Neutrophil (primary cell): ENCODE measurements around the gene ST8SIA4.

Experiments used
- H3K27ac ChIP-seq: fragments of 200-600 bp; sonication (generic); 2 replicates; pipeline ENCODE4 v1.5.1; 2016; ENCODE audit warnings: mild to moderate bottlenecking, moderate library complexity
- H3K27me3 ChIP-seq: fragments of 200-600 bp; sonication (generic); 2 replicates; pipeline ENCODE4 v1.6.0; 2016; ENCODE audit warnings: mild to moderate bottlenecking
- H3K36me3 ChIP-seq: fragments of 200-600 bp; sonication (generic); 2 replicates; pipeline ENCODE4 v1.5.1; 2017
- H3K4me1 ChIP-seq, 2 experiments: fragments of 200-600 bp in 1 of 2; sonication (generic) in 1 of 2; 1 replicate in 1 of 2; 2 replicates in 1 of 2; pipeline versions ENCODE4 v1.5.1 to v1.6.1; 2013 to 2016; ENCODE audit warnings: low read depth in 1 of 2, low read length in 1 of 2, mild to moderate bottlenecking in 1 of 2, moderate library complexity in 1 of 2; ENCODE audit not compliant: control insufficient read depth in 1 of 2, insufficient read depth in 1 of 2
- H3K4me3 ChIP-seq, 2 experiments: fragments of 200-600 bp in 1 of 2; sonication (generic) in 1 of 2; 1 replicate in 1 of 2; 2 replicates in 1 of 2; pipeline ENCODE4 v1.5.1; 2013 to 2016; ENCODE audit warnings: low read depth in 1 of 2, low read length in 1 of 2, mild to moderate bottlenecking in 1 of 2, moderate library complexity in 1 of 2
- H3K9me3 ChIP-seq: fragments of 200-600 bp; sonication (generic); 2 replicates; pipeline ENCODE4 v1.5.1; 2016
- TF ChIP-seq, protein P1 (sequence below): fragments of 200-600 bp; sonication (generic); IDR thresholded peaks from 2 replicates; pipeline ENCODE4 v1.5.1; 2016; ENCODE audit warnings: antibody characterized with exemption

The ST8SIA4 gene

DNA sequence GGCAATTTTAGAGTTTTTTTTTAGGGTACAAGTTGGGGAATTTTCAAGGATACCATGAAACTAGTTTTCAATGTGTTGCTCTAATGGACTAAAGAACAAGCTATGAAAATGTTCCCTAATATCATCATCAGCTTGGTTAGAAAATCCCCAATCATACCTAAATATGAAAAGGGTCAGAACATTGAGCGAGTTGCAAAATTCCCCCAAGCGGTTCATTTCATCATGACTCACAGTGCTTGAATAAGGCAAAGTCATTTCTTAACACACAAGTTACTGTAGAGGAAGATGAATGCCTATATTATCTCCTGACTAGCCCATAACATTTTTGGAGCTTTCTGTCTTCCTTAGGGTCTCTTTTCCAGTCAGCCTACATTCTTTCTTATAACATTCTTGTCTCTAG, 62.7 kb downstream of the ST8SIA4 start:
- H3K9me3 ChIP-seq = no peaks in the 10 kb centered on the region
- peaks cover 13 to 25% of the 10 kb centered on the region in 2 experiments for H3K4me1 ChIP-seq
- no peaks in the 10 kb centered on the region for H3K27me3 ChIP-seq
- peaks cover 15% of the 10 kb centered on the region for H3K36me3 ChIP-seq
- TF ChIP-seq, protein P1, sequence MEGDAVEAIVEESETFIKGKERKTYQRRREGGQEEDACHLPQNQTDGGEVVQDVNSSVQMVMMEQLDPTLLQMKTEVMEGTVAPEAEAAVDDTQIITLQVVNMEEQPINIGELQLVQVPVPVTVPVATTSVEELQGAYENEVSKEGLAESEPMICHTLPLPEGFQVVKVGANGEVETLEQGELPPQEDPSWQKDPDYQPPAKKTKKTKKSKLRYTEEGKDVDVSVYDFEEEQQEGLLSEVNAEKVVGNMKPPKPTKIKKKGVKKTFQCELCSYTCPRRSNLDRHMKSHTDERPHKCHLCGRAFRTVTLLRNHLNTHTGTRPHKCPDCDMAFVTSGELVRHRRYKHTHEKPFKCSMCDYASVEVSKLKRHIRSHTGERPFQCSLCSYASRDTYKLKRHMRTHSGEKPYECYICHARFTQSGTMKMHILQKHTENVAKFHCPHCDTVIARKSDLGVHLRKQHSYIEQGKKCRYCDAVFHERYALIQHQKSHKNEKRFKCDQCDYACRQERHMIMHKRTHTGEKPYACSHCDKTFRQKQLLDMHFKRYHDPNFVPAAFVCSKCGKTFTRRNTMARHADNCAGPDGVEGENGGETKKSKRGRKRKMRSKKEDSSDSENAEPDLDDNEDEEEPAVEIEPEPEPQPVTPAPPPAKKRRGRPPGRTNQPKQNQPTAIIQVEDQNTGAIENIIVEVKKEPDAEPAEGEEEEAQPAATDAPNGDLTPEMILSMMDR = peak; percentile 15
- H3K27ac ChIP-seq = peak overlapping the region; percentile 70
- no peak overlapping the region for H3K4me3 ChIP-seq

DNA sequence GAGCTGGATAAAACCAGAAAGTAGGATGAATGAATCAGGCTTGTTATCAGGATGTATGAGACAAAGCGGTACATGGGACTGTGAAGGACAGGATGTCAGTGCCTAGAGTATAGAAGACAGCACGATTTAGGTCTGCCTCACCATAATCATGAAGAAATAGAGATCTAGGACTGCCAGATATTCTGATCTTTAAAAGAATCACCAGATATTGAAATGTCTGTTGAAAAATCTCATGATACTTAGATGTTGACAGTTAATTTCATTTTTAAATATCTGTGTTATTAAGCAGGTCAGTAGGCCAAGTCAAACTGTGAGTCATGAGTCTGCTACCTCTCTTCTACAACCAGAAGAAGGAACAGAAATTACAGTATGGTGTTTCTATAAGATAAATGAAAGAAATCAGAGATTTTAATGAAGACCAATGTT, 65.0 kb downstream of the ST8SIA4 start:
- H3K36me3 ChIP-seq = peaks cover 9% of the 10 kb centered on the region
- H3K27ac ChIP-seq = peak overlapping the region; percentile 37
- H3K27me3 ChIP-seq = no peaks in the 10 kb centered on the region
- TF ChIP-seq, protein P1 = no peak
- H3K4me1 ChIP-seq = peaks cover 13 to 25% of the 10 kb centered on the region in 2 experiments
- H3K4me3 ChIP-seq = no peak overlapping the region
- H3K9me3 ChIP-seq = no peaks in the 10 kb centered on the region

DNA sequence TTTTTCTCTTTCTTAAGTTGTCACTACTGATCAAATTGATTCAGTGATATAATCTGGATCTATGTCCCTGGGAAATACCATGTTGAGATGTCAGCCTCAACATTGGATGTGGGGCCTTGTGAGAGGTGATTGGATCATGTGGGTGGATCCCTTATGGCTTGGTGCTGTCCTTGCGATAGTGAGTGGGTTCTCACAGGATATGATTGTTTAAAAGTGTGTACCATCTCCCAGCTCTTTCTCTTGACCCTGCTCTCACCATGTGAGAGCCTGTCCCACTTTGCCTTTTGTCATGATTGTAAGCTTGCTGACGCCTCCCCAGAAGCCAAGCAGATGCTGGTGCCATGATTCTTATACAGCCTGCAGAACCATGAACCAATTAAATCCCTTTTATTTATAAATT, 68.6 kb downstream of the ST8SIA4 start:
- H3K4me1 ChIP-seq = no peaks in the 10 kb centered on the region
- H3K36me3 ChIP-seq = peaks cover 17% of the 10 kb centered on the region
- no peaks in the 10 kb centered on the region for H3K27me3 ChIP-seq
- no peaks in the 10 kb centered on the region for H3K9me3 ChIP-seq
- no peak overlapping the region for H3K4me3 ChIP-seq
- TF ChIP-seq, protein P1 = no peak
- H3K27ac ChIP-seq = no peak overlapping the region

DNA sequence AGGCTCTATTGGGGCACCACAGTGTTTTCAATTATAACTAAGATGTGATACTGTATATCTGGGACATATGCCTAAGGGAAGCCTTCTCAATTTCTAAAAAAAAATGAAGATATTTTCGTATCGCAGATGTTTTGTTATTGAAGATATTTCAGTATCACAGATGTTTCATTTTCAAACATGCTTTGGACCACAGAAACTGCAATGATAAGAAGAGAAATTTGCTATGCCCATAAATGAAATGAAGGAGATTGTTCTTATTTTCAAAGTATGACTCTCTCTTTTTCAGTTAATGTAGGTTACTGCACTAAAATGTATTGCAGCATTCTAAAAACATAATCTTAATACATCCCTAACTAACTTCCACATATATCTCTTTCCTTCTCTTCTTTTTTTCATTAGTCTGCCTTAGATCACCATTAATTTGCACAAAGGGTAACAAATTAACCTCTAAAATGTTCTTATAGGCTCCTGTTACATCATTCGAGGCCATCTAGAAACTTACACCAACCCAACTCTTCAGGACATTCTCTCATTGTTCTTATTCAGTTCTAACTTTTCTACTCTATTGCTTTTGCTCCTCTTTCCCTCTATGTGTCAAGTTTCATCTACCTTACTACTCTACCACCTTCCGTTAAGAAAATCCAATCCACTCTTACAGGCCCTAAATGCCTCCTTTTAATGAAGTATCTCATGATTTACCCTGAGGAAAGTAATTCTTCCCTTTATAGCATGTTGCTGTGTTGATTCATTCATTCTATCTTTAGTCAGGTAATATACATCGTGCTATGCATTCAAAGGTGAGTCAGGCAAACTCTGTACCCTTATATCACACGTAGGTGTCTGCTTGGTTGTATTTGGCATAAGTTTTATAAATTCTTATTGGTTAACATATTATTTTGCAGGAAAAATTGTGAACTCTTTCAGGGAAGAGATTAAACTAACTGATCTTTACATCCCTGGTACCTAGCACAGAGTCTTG, 70.5 kb downstream of the ST8SIA4 start:
- H3K9me3 ChIP-seq = no peaks in the 10 kb centered on the region
- peaks cover 10% of the 10 kb centered on the region for H3K36me3 ChIP-seq
- H3K4me1 ChIP-seq = peaks cover 7 to 11% of the 10 kb centered on the region in 2 experiments
- no peaks in the 10 kb centered on the region for H3K27me3 ChIP-seq
- peak overlapping the region; percentile 2 for H3K27ac ChIP-seq
- no peak overlapping the region for H3K4me3 ChIP-seq
- TF ChIP-seq, protein P1 = no peak

DNA sequence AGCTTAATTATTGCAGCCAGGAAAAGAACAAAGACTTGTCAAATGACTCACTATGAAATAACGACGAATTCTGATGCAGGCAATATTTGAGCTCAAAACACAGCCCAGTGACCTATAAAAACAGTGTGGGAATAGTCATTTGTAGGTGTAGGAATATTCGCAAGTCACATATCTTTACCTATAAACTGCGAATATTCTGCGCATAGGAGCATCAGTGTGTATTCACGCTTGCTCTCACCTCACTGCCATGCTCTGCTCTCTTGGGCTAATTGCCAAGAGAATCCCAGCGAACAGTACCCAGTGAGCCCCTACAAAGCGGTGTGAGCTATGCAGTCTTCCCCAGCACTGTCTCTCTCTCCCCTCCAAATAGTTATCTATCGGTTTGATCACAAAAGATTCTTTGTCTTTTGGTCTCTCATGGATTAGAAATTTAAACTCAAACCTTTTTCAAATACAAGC, 74.2 kb downstream of the ST8SIA4 start:
- Histone ChIP-seq H3K27me3 (no peaks in the 10 kb centered on the region), H3K4me3 (no peak overlapping the region), H3K9me3 (no peaks in the 10 kb centered on the region), H3K27ac (peak overlapping the region; percentile 73), H3K4me1 (peaks cover 13 to 24% of the 10 kb centered on the region in 2 experiments), H3K36me3 (peaks cover 8% of the 10 kb centered on the region)
- TF ChIP-seq, protein P1 = no peak
